GM15510 (cell line): ENCODE measurements around the gene LRRC3B.

ENCODE experiments used
- POLR2A ChIP-seq: IDR thresholded peaks from 3 replicates; pipeline ENCODE4 v1.6.1; 2011; ENCODE audit warnings: borderline replicate concordance; ENCODE audit not compliant: insufficient read length; ENCODE audit errors: extremely low read depth

LRRC3B gene

GRCh38 chr3:26622621-26623418 is at the start of gene LRRC3B:
Gene LRRC3B, plus strand, starts transcription at chr3:26622772. Its CDS starts 86,901 bp downstream, at chr3:26709673.
- no peak for TF ChIP-seq POLR2A

- no peak for TF ChIP-seq POLR2A
Measured at GRCh38 chr3:26574766-26575165, 47.8 kb upstream of the LRRC3B start.

- TF ChIP-seq POLR2A, result no peak
Measured at GRCh38 chr3:26579116-26579515, 43.5 kb upstream of the LRRC3B start.

- TF ChIP-seq POLR2A, result no peak
Measured at GRCh38 chr3:26587571-26587970, 35.0 kb upstream of the LRRC3B start.

GRCh38 chr3:26588931-26589330 is 33.6 kb upstream of the LRRC3B start:
- TF ChIP-seq POLR2A, result no peak

GRCh38 chr3:26589678-26590077 is 32.9 kb upstream of the LRRC3B start:
- TF ChIP-seq POLR2A, result no peak

GRCh38 chr3:26590919-26591484 is 31.6 kb upstream of the LRRC3B start:
- no peak for TF ChIP-seq POLR2A

GRCh38 chr3:26591926-26592325 is 30.6 kb upstream of the LRRC3B start:
- TF ChIP-seq POLR2A, result no peak

GRCh38 chr3:26592451-26592850 is 30.1 kb upstream of the LRRC3B start:
- TF ChIP-seq POLR2A, result no peak

- no peak for TF ChIP-seq POLR2A
Measured at GRCh38 chr3:26596335-26596734, 26.2 kb upstream of the LRRC3B start.

GRCh38 chr3:26614006-26614685 is 8.4 kb upstream of the LRRC3B start:
- TF ChIP-seq POLR2A, result no peak

GRCh38 chr3:26621176-26621575 is 1.4 kb upstream of the LRRC3B start:
- TF ChIP-seq POLR2A, result no peak

GRCh38 chr3:26621906-26622620 is 509 bp upstream of the LRRC3B start:
- no peak for TF ChIP-seq POLR2A

GRCh38 chr3:26623419-26624208 is 1.0 kb downstream of the LRRC3B start:
- no peak for TF ChIP-seq POLR2A
